Nephron (organoid): ENCODE measurements around the gene ZNF620.
A peak's percentile ranks its signal among the peaks of the same experiment; 100 is the strongest.

Source experiments
- H3K27ac Mint-ChIP-seq, 3 experiments: 2 replicates each; pipeline ENCODE4 v1.8.0; 2020; ENCODE audit warnings: mixed read lengths in 3 of 3, mild to moderate bottlenecking in 2 of 3, moderate library complexity in 1 of 3
- H3K27me3 Mint-ChIP-seq: 2 replicates; pipeline ENCODE4 v1.8.0; 2021; ENCODE audit warnings: low read depth, mild to moderate bottlenecking, moderate library complexity, mixed read lengths
- H3K36me3 Mint-ChIP-seq: 2 replicates; pipeline ENCODE4 v1.8.0; 2020; ENCODE audit warnings: low read depth, mixed read lengths
- H3K4me1 Mint-ChIP-seq: 2 replicates; pipeline ENCODE4 v1.8.0; 2020; ENCODE audit warnings: mixed read lengths
- H3K4me3 Mint-ChIP-seq, 3 experiments: 2 replicates each; pipeline ENCODE4 v1.8.0; 2020; ENCODE audit warnings: mild to moderate bottlenecking in 3 of 3, mixed read lengths in 3 of 3, moderate library complexity in 2 of 3
- H3K9me3 Mint-ChIP-seq: 2 replicates; pipeline ENCODE4 v1.8.0; 2020; ENCODE audit warnings: mixed read lengths
- TF ChIP-seq, protein P1 (sequence below), 3 experiments: fragments of 200-600 bp; sonication (generic); IDR thresholded peaks; one replicate each; pipeline ENCODE4 v1.5.0; 2021; ENCODE audit warnings: antibody characterized with exemption in 3 of 3; ENCODE audit not compliant: unreplicated experiment in 3 of 3

Gene ZNF620

DNA sequence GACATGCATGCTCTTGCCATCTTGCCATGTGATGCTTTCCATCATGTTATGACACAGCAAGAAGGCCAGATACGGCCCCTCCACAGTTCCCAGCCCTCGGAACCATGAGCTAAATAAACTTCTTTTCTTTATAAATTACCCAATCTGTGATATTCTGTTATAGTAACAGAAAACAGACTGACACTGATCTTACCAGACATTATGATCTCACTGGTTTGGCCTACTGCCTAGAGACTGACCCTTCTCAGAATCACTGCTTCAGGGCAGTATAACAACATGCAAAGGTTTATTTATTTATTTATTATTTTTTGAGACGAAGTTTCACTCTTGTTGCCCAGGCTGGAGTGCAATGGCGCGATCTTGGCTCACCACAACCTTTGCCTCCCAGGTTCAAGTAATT, 14.9 kb upstream of the ZNF620 start:
- Mint-ChIP-seq H3K27me3 (no peaks in the 10 kb centered on the region), H3K36me3 (peaks cover 38% of the 10 kb centered on the region), H3K27ac (no peak overlapping the region), H3K4me3 (no peak overlapping the region), H3K9me3 (peaks cover 21% of the 10 kb centered on the region), H3K4me1 (no peaks in the 10 kb centered on the region)
- TF ChIP-seq, protein P1, sequence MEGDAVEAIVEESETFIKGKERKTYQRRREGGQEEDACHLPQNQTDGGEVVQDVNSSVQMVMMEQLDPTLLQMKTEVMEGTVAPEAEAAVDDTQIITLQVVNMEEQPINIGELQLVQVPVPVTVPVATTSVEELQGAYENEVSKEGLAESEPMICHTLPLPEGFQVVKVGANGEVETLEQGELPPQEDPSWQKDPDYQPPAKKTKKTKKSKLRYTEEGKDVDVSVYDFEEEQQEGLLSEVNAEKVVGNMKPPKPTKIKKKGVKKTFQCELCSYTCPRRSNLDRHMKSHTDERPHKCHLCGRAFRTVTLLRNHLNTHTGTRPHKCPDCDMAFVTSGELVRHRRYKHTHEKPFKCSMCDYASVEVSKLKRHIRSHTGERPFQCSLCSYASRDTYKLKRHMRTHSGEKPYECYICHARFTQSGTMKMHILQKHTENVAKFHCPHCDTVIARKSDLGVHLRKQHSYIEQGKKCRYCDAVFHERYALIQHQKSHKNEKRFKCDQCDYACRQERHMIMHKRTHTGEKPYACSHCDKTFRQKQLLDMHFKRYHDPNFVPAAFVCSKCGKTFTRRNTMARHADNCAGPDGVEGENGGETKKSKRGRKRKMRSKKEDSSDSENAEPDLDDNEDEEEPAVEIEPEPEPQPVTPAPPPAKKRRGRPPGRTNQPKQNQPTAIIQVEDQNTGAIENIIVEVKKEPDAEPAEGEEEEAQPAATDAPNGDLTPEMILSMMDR (IDR thresholded peaks at IDR 0.05; ENCODE audit: unreplicated experiment in 3 of 3) = no peak

DNA sequence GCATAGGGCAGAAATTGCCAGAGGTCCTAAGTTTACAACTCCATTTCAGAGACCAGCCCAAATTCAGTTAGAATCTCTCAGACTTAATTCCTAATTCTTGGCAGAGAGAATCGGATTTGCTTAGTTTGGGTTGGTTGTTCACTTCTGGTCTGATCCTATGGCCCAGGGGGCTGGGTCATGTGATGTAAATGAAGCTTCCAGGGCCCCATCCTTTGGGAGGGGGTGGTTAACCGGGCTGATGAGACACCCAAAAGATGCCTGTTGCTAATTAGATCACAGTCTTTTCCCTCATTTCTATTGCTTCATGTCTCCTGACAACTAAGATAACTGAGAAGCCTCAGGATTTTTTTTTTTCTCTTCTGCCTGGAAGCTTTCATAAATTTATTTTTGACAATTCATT, 11.1 kb upstream of the ZNF620 start:
- TF ChIP-seq, protein P1 (IDR thresholded peaks at IDR 0.05; ENCODE audit: unreplicated experiment in 3 of 3) = no peak
- H3K27me3 Mint-ChIP-seq = no peaks in the 10 kb centered on the region
- no peaks in the 10 kb centered on the region for H3K4me1 Mint-ChIP-seq

DNA sequence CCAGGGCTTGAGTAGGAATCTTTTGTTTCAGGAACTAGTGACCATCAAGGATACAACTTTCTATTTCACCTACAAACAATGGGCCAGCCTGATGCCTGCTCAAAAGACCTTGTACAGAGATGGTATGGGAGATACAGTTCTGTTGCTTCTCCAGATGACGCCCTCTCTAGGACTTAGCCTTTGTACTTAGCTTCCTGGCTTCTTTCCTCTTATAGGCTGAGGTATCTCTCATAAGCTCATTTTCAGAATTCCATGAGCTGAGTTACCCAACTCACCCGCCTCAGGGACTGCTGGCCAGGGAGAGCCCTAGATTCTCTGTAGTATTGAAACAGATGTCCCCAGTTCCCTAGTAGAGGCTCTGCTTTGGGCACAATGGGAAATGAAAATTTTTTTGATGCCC, 8.6 kb upstream of the ZNF620 start:
- Mint-ChIP-seq H3K27me3 (no peaks in the 10 kb centered on the region), H3K4me3 (no peak overlapping the region), H3K9me3 (no peaks in the 10 kb centered on the region), H3K4me1 (no peaks in the 10 kb centered on the region), H3K36me3 (no peaks in the 10 kb centered on the region), H3K27ac (no peak overlapping the region)
- TF ChIP-seq, protein P1 (IDR thresholded peaks at IDR 0.05; ENCODE audit: unreplicated experiment in 3 of 3) = no peak

More for the DNA sequence above, 11.1 kb upstream of the ZNF620 start:
- Mint-ChIP-seq H3K36me3 (peaks cover 8% of the 10 kb centered on the region), H3K27ac (no peak overlapping the region), H3K4me3 (no peak overlapping the region), H3K9me3 (peaks cover 2% of the 10 kb centered on the region)

DNA sequence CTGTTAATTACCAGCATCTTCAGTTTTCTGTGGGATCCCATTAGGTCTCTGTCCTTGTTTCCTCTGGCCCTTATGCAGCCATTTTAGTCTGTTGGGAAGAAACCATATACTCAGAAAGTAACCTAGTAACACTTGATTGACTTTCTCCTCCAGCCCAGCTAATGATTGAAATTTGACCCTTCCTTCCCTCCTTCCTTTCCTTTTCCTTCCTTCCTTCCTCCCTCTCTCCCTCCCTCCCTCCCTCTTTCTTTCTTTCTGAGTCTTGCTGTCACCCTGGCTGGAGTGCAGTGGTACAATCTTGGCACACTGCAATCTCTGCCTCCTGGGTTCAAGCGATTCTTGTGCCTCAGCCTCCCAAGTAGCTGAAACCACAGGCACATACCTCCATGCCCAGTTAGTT, 5.9 kb upstream of the ZNF620 start:
- Mint-ChIP-seq H3K36me3 (no peaks in the 10 kb centered on the region), H3K27ac (no peak overlapping the region), H3K4me1 (no peaks in the 10 kb centered on the region), H3K4me3 (no peak overlapping the region), H3K27me3 (no peaks in the 10 kb centered on the region), H3K9me3 (no peaks in the 10 kb centered on the region)
- TF ChIP-seq, protein P1 (IDR thresholded peaks at IDR 0.05; ENCODE audit: unreplicated experiment in 3 of 3) = no peak

DNA sequence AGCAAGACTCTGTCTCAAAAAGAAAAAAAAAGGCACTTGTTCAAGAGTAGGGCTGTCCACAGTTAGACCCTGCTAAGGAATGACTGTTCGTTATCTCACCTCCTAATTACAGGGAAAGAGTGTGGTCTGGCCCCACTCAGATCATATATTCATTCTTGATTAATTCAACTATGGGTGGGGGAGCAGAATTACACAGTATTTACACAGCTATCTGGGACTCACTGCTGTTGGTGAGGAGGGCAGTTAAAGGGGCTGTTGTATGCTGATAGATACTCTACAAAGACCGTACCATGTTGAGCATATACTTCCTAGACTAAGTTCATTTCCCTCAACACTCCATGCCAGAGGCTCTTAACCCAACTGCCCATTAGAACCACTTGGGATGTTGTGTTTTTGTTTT, 3.8 kb upstream of the ZNF620 start:
- TF ChIP-seq, protein P1 (IDR thresholded peaks at IDR 0.05; ENCODE audit: unreplicated experiment in 3 of 3) = no peak
- Mint-ChIP-seq H3K27me3 (no peaks in the 10 kb centered on the region), H3K36me3 (no peaks in the 10 kb centered on the region), H3K4me3 (no peak overlapping the region), H3K4me1 (peaks cover 15% of the 10 kb centered on the region), H3K9me3 (no peaks in the 10 kb centered on the region), H3K27ac (no peak overlapping the region)

DNA sequence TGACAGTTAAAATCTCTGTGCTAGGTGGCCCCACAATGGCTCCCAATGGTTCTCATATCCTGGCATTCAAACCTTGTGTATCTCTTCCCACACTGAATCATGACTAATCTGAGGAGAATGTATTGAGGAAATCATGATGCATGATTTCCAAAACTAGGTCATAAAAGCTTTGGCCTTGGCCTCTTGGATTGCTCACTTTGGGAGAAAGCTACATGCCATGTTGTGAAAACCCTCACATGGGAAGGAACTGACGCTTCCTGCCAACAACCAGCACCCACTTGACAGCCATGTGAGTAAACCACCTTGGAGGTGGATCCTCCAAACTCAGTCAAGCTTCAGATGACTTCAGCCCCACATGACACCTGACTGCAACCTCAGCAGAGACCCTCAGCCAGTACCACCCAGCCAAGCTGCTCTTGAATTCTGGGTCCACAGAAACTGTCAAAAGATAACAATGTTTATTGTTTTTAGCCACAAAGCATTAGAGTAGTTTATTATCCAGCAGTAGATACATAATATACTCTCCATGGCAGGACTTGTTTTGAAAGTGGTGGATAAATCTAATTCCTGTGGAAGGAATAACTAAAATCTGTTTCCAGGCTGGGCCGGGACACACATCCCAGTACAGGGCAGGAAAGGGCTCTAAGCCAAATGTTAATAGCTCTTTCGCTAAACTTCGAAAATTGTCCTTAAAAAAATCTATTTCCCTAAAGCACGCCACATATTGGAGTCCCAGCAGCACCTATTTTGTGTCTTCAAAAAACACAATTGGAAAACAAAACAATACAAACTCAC, 1.0 kb upstream of the ZNF620 start:
- H3K4me3 Mint-ChIP-seq = peak overlapping the region; percentile 98 to 99 (median 98)
- peak overlapping the region in 1 of 3 experiments; percentile 98 for H3K27ac Mint-ChIP-seq
- peaks cover 15% of the 10 kb centered on the region for H3K36me3 Mint-ChIP-seq
- TF ChIP-seq, protein P1 (IDR thresholded peaks at IDR 0.05; ENCODE audit: unreplicated experiment in 3 of 3) = no peak
- H3K27me3 Mint-ChIP-seq = no peaks in the 10 kb centered on the region
- H3K4me1 Mint-ChIP-seq = peaks cover 15% of the 10 kb centered on the region
- H3K9me3 Mint-ChIP-seq = no peaks in the 10 kb centered on the region
